Prostate gland (tissue), 2 donors: ENCODE measurements around the gene NYNRIN. TPM values are rescaled to one million over a fixed set of nuclear protein-coding genes. Genes with fewer than 3 reads are reported as not detected.

Experiments used
- DNase-seq: peaks from one replicate; pipeline ENCODE4 v3.0.0-alpha.2; 2019; ENCODE audit warnings: low spot score
- H3K27ac ChIP-seq, 2 donors: fragments of 200-600 bp; sonication (generic); 2 replicates each; pipeline ENCODE4 v1.5.1; 2017 to 2019
- H3K27me3 ChIP-seq: fragments of 200-600 bp; sonication (generic); replicated peaks from 2 replicates; pipeline ENCODE4 v1.5.1; 2019; ENCODE audit not compliant: insufficient read depth
- H3K36me3 ChIP-seq, 2 donors: fragments of 200-600 bp; sonication (generic); 1 replicate in 1 of 2; 2 replicates in 1 of 2; pipeline versions ENCODE4 v1.5.1 to v1.8.1; 2017 to 2019
- H3K4me1 ChIP-seq: fragments of 200-600 bp; sonication (generic); replicated peaks from 2 replicates; pipeline ENCODE4 v1.5.1; 2019
- H3K4me3 ChIP-seq, 2 donors: fragments of 200-600 bp; sonication (generic); 2 replicates each; pipeline ENCODE4 v1.5.1; 2017 to 2019
- H3K9me3 ChIP-seq: fragments of 200-600 bp; sonication (generic); 2 replicates; pipeline ENCODE4 v1.5.1; 2017
- CTCF ChIP-seq, 4 experiments: fragments of 200-600 bp in 2 of 4; fragments of 450-650 bp in 2 of 4; sonication (generic) in 2 of 4; IDR thresholded peaks; 1 replicate in 3 of 4; 2 replicates in 1 of 4; pipeline ENCODE4 v1.5.1; 2016 to 2019; ENCODE audit warnings: antibody characterized with exemption in 4 of 4, mild to moderate bottlenecking in 2 of 4, moderate library complexity in 2 of 4
- POLR2A ChIP-seq: fragments of 450-650 bp; IDR thresholded peaks from one replicate; pipeline ENCODE4 v1.6.1; 2016; ENCODE audit warnings: antibody characterized with exemption, mild to moderate bottlenecking
- POLR2AphosphoS5 ChIP-seq: sonication (generic); formaldehyde crosslinking; IDR thresholded peaks from one replicate; pipeline ENCODE4 v1.6.1; 2017; ENCODE audit warnings: antibody characterized with exemption
- WGBS: methylation state at CpG from one replicate; pipeline ENCODE4 v1.1.5; 2018; 5-methylcytosine and 5-hydroxymethylcytosine counted together
- intact Hi-C: fragments of 100-400 bp; cut with DNase I; formaldehyde crosslinking; loops from one replicate; pipeline ENCODE4 v1.14.2; 2022
- total RNA-seq, 2 donors: library from RNA; depleted of rRNA; stranded (reverse); fragments of >200 nt; gene quantifications; one replicate each; pipeline ENCODE4 v1.1.0, GENCODE V29; 2016

Gene NYNRIN
- total RNA-seq, 2 donors from 2014 or later: 10.5 to 26.5 TPM

- DNase-seq: no peak
- Histone ChIP-seq H3K27me3 (no peaks in the 10 kb centered on the region), H3K36me3 (no peaks in the 10 kb centered on the region), H3K4me3 (no peak overlapping the region), H3K27ac (no peak overlapping the region), H3K4me1 (no peaks in the 10 kb centered on the region), H3K9me3 (no peaks in the 10 kb centered on the region)
- intact Hi-C loops: no loop called here
- TF ChIP-seq POLR2AphosphoS5: no peak
- peak; percentile 24 to 71 (median 43) for TF ChIP-seq CTCF (IDR thresholded peaks at IDR 0.05)
- 67% methylated on average over 16 of the region's 16 CpGs for WGBS
Measured at GRCh38 chr14:24411443-24412389, 12.9 kb downstream of the NYNRIN start.

- no peak for TF ChIP-seq POLR2AphosphoS5
- no peak for TF ChIP-seq POLR2A
- TF ChIP-seq CTCF (IDR thresholded peaks at IDR 0.05): no peak
- Histone ChIP-seq H3K36me3 (no peaks in the 10 kb centered on the region), H3K4me1 (no peaks in the 10 kb centered on the region), H3K4me3 (no peak overlapping the region), H3K27me3 (no peaks in the 10 kb centered on the region), H3K9me3 (no peaks in the 10 kb centered on the region), H3K27ac (no peak overlapping the region)
- DNase-seq: no peak
- 93% methylated on average over 1 of the region's 1 CpG for WGBS
- intact Hi-C loops: no loop called here
Measured at GRCh38 chr14:24414077-24414476, 15.3 kb downstream of the NYNRIN start.

GRCh38 chr14:24414732-24415420, 16.1 kb downstream of the NYNRIN start:
- TF ChIP-seq POLR2AphosphoS5: no peak
- no peak for TF ChIP-seq POLR2A
- TF ChIP-seq CTCF (IDR thresholded peaks at IDR 0.05): no peak
- no peak for DNase-seq
- Histone ChIP-seq H3K9me3 (no peaks in the 10 kb centered on the region), H3K27me3 (no peaks in the 10 kb centered on the region), H3K4me1 (no peaks in the 10 kb centered on the region), H3K36me3 (no peaks in the 10 kb centered on the region), H3K27ac (no peak overlapping the region), H3K4me3 (no peak overlapping the region)
- intact Hi-C loops: no loop called here
- 88% methylated on average over 11 of the region's 15 CpGs for WGBS

GRCh38 chr14:24415421-24416253, 16.8 kb downstream of the NYNRIN start:
- no peaks in the 10 kb centered on the region for H3K9me3 ChIP-seq
- H3K27me3 ChIP-seq: no peaks in the 10 kb centered on the region
- no peaks in the 10 kb centered on the region for H3K4me1 ChIP-seq
- DNase-seq: no peak
- intact Hi-C loops: no loop called here
- 82% methylated on average over 25 of the region's 25 CpGs for WGBS
- H3K36me3 ChIP-seq: no peaks in the 10 kb centered on the region
- no peak overlapping the region for H3K27ac ChIP-seq
- TF ChIP-seq CTCF (IDR thresholded peaks at IDR 0.05) (no peak), POLR2AphosphoS5 (no peak), POLR2A (no peak)
- H3K4me3 ChIP-seq: no peak overlapping the region
